HepG2 (cell line): Measurements from ENCODE around the gene TDP2. TPM values are rescaled to one million over a fixed set of nuclear protein-coding genes. Genes with fewer than 3 reads are reported as not detected.

Source experiments
- AGO2 ChIP-seq: fragments of 200-400 bp; formaldehyde crosslinking; optimal IDR thresholded peaks from 2 replicates; pipeline ENCODE3; 2017; ENCODE audit warnings: mild to moderate bottlenecking, low read depth, low read length, moderate library complexity
- ARNTL ChIP-seq: sonication (generic); formaldehyde crosslinking; IDR thresholded peaks from 2 replicates; pipeline ENCODE4 v1.4.0; 2020; ENCODE audit warnings: mild to moderate bottlenecking, missing genetic modification reagents
- CEBPB ChIP-seq: IDR thresholded peaks from 2 replicates; pipeline ENCODE4 v1.6.1; 2011; ENCODE audit warnings: low read depth, low read length, improper control_type of control experiment, borderline replicate concordance
- CREM ChIP-seq, 2 experiments: sonication (generic) in 1 of 2; formaldehyde crosslinking in 1 of 2; IDR thresholded peaks; 2 replicates each; pipeline versions ENCODE4 v1.4.0 to v1.6.1; 2016 to 2020; ENCODE audit warnings: antibody characterized with exemption in 1 of 2, mild to moderate bottlenecking in 1 of 2, missing genetic modification reagents in 1 of 2
- ELF1 ChIP-seq: sonication (generic); formaldehyde crosslinking; IDR thresholded peaks from 2 replicates; pipeline ENCODE4 v1.4.0; 2020; ENCODE audit warnings: missing genetic modification reagents
- FOSL2 ChIP-seq: sonication (generic); formaldehyde crosslinking; IDR thresholded peaks from 2 replicates; pipeline ENCODE4 v1.4.0; 2020; ENCODE audit warnings: missing genetic modification reagents
- GFI1 ChIP-seq: sonication (generic); formaldehyde crosslinking; IDR thresholded peaks from 2 replicates; pipeline ENCODE4 v1.5.0; 2020; ENCODE audit warnings: missing genetic modification reagents, mild to moderate bottlenecking, borderline replicate concordance
- HDAC2 ChIP-seq: sonication (generic); formaldehyde crosslinking; IDR thresholded peaks from 2 replicates; pipeline ENCODE4 v1.4.0; 2020; ENCODE audit warnings: missing genetic modification reagents
- MBD4 ChIP-seq: IDR thresholded peaks from 2 replicates; pipeline ENCODE4 v1.6.1; 2012; ENCODE audit warnings: low read length, inconsistent platforms, borderline replicate concordance
- MED1 ChIP-seq: sonication (generic); formaldehyde crosslinking; IDR thresholded peaks from 2 replicates; pipeline ENCODE4 v1.4.0; 2020; ENCODE audit warnings: missing genetic modification reagents
- NAIF1 ChIP-seq: sonication (generic); formaldehyde crosslinking; IDR thresholded peaks from 2 replicates; pipeline ENCODE4 v1.5.0; 2020; ENCODE audit warnings: mild to moderate bottlenecking, missing genetic modification reagents, borderline replicate concordance
- NFKBIZ ChIP-seq: IDR thresholded peaks from 2 replicates; pipeline ENCODE4 v1.6.1; 2018; ENCODE audit warnings: missing genetic modification reagents, missing compliant biosample characterization
- RBFOX2 ChIP-seq: fragments of 200-400 bp; formaldehyde crosslinking; IDR thresholded peaks from 2 replicates; pipeline ENCODE4 v1.6.1; 2017; ENCODE audit warnings: low read depth, mild to moderate bottlenecking, low read length
- RBM22 ChIP-seq: fragments of 200-400 bp; formaldehyde crosslinking; optimal IDR thresholded peaks from 2 replicates; pipeline ENCODE3; 2017; ENCODE audit warnings: mild to moderate bottlenecking, low read length, moderate library complexity
- RFX3 ChIP-seq: IDR thresholded peaks from 2 replicates; pipeline ENCODE4 v1.6.1; 2016; ENCODE audit warnings: missing biosample characterization, missing genetic modification reagents
- SATB2 ChIP-seq: sonication (generic); formaldehyde crosslinking; IDR thresholded peaks from 2 replicates; pipeline ENCODE4 v1.5.0; 2020; ENCODE audit warnings: missing genetic modification reagents
- TSC22D2 ChIP-seq: sonication (generic); formaldehyde crosslinking; IDR thresholded peaks from 2 replicates; pipeline ENCODE4 v1.5.1; 2020; ENCODE audit warnings: missing genetic modification reagents, mild to moderate bottlenecking, borderline replicate concordance
- ZBTB7B ChIP-seq: sonication (generic); formaldehyde crosslinking; IDR thresholded peaks from 2 replicates; pipeline ENCODE4 v1.4.0; 2020; ENCODE audit warnings: missing genetic modification reagents
- ZMYM2 ChIP-seq: sonication (generic); formaldehyde crosslinking; IDR thresholded peaks from 2 replicates; pipeline ENCODE4 v1.8.0; 2022; ENCODE audit warnings: mild to moderate bottlenecking, missing genetic modification reagents
- ZNF101 ChIP-seq: sonication (generic); formaldehyde crosslinking; IDR thresholded peaks from 2 replicates; pipeline ENCODE4 v1.4.0; 2020; ENCODE audit warnings: mild to moderate bottlenecking, low read depth, missing genetic modification reagents, borderline replicate concordance
- ZNF253 ChIP-seq: sonication (generic); formaldehyde crosslinking; IDR thresholded peaks from 2 replicates; pipeline ENCODE4 v1.8.0; 2022; ENCODE audit warnings: mild to moderate bottlenecking, missing genetic modification reagents, borderline replicate concordance
- ZNF33A ChIP-seq: sonication (generic); formaldehyde crosslinking; IDR thresholded peaks from 2 replicates; pipeline ENCODE4 v1.5.1; 2020; ENCODE audit warnings: missing genetic modification reagents, mild to moderate bottlenecking, moderate library complexity, borderline replicate concordance
- ZNF382 ChIP-seq: sonication (generic); formaldehyde crosslinking; IDR thresholded peaks from 2 replicates; pipeline ENCODE4 v1.5.0; 2020; ENCODE audit warnings: missing genetic modification reagents, mild to moderate bottlenecking, borderline replicate concordance
- ZNF496 ChIP-seq: sonication (generic); formaldehyde crosslinking; IDR thresholded peaks from 2 replicates; pipeline ENCODE4 v1.8.1; 2023; ENCODE audit warnings: mild to moderate bottlenecking, moderate library complexity, missing genetic modification reagents; ENCODE audit not compliant: insufficient replicate concordance
- ZNF550 ChIP-seq: sonication (generic); formaldehyde crosslinking; IDR thresholded peaks from 2 replicates; pipeline ENCODE4 v1.4.0; 2020; ENCODE audit warnings: mild to moderate bottlenecking, missing genetic modification reagents, borderline replicate concordance
- ZSCAN20 ChIP-seq: sonication (generic); formaldehyde crosslinking; IDR thresholded peaks from 2 replicates; pipeline ENCODE4 v1.4.0; 2020; ENCODE audit warnings: missing genetic modification reagents, mild to moderate bottlenecking, borderline replicate concordance
- polyA plus RNA-seq, 8 experiments: library from polyadenylated mRNA; depleted of rRNA in 3 of 8; stranded (reverse) in 7 of 8; unstranded in 1 of 8; fragments of >200 nt; fragmentation: Illumina TruSeq in 4 of 8; extraction: Trizol in 4 of 8; gene quantifications; 2 replicates each; pipeline versions ENCODE4 v1.2.1 to v1.2.3, GENCODE V29; 2011 to 2016; ENCODE audit warnings: low read depth in 4 of 8, missing spikeins in 1 of 8, mixed read lengths in 1 of 8; ENCODE audit not compliant: insufficient read depth in 1 of 8
- total RNA-seq, 5 experiments: library from RNA; depleted of rRNA; stranded (reverse); fragments of >200 nt; fragmentation: Illumina TruSeq; extraction: Trizol; gene quantifications; 2 replicates each; pipeline ENCODE4 v1.2.3, GENCODE V29; 2016; ENCODE audit warnings: low read depth in 1 of 5
- TF ChIP-seq, protein P1 (sequence below): IDR thresholded peaks from 2 replicates; pipeline ENCODE4 v1.6.1; 2012; ENCODE audit warnings: low read length, improper control_type of control experiment

TDP2 gene
- total and polyA plus RNA-seq, 2 of the 13 experiments (the other 11 are each of a cell fraction or from before 2014, with no cell fraction given) = 30.5 to 42.6 TPM

- TF ChIP-seq NFKBIZ (CRISPR knock-in tag) (no peak), ARNTL (CRISPR knock-in tag) (no peak), TSC22D2 (no peak), ZNF253 (CRISPR knock-in tag) (no peak), FOSL2 (CRISPR knock-in tag) (no peak), HDAC2 (no peak), ZBTB7B (CRISPR knock-in tag) (no peak), RBM22 (peak; percentile 81), MBD4 (0 out of 2 replicates have a peak, but pooled peaks have one; percentile 39), ZNF382 (CRISPR knock-in tag) (no peak), CREM (IDR thresholded peaks at IDR 0.05) (no peak), CREM (CRISPR knock-in tag; IDR thresholded peaks at IDR 0.05) (no peak), AGO2 (peak; percentile 80), GFI1 (CRISPR knock-in tag) (no peak), ZNF550 (no peak), ELF1 (CRISPR knock-in tag) (no peak), ZNF101 (CRISPR knock-in tag) (no peak), CEBPB (no peak), NAIF1 (CRISPR knock-in tag) (no peak), ZMYM2 (no peak), ZNF33A (CRISPR knock-in tag) (no peak), ZSCAN20 (CRISPR knock-in tag) (no peak), RBFOX2 (peak; percentile 78), ZNF496 (CRISPR knock-in tag) (no peak), MED1 (CRISPR knock-in tag) (no peak), SATB2 (CRISPR knock-in tag) (no peak), RFX3 (no peak)
- TF ChIP-seq, protein P1, sequence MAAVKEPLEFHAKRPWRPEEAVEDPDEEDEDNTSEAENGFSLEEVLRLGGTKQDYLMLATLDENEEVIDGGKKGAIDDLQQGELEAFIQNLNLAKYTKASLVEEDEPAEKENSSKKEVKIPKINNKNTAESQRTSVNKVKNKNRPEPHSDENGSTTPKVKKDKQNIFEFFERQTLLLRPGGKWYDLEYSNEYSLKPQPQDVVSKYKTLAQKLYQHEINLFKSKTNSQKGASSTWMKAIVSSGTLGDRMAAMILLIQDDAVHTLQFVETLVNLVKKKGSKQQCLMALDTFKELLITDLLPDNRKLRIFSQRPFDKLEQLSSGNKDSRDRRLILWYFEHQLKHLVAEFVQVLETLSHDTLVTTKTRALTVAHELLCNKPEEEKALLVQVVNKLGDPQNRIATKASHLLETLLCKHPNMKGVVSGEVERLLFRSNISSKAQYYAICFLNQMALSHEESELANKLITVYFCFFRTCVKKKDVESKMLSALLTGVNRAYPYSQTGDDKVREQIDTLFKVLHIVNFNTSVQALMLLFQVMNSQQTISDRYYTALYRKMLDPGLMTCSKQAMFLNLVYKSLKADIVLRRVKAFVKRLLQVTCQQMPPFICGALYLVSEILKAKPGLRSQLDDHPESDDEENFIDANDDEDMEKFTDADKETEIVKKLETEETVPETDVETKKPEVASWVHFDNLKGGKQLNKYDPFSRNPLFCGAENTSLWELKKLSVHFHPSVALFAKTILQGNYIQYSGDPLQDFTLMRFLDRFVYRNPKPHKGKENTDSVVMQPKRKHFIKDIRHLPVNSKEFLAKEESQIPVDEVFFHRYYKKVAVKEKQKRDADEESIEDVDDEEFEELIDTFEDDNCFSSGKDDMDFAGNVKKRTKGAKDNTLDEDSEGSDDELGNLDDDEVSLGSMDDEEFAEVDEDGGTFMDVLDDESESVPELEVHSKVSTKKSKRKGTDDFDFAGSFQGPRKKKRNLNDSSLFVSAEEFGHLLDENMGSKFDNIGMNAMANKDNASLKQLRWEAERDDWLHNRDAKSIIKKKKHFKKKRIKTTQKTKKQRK = no peak
- TF ChIP-seq, all 625 proteins: peak for 6
These were observed 42.5 kb upstream of the TDP2 start (continued) for GRCh38 chr6:24709014-24709711.
